Measurements from ENCODE around the gene SYK.

DNA sequence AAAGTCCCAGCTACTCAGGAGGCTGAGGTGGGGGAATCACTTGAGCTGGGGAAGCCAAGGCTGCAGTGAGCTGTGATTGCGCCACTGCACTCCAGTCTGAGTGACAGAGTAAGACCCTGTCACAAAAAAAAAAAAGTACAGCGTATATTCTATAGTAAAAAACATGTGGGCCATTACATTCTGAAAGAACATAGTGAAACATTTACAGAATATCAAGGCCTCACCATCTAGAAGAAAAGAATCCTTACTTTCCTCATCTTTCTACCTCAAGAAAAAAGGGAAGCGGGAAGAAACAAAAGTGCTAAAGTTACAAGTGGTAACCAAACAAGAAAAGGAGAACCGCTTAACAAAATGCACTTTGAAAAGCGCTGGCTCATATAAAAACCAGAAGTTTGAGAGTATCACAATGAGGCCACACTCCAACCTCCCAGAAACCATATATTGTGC lies 5.7 kb upstream of the SYK start:
- TF ChIP-seq CTCF (conservative IDR thresholded peaks at IDR 0.05; ENCODE audit: low read depth, low read length) (no peak), POLR2A (IDR thresholded peaks at IDR 0.05; ENCODE audit: low read depth, low read length) (no peak), RAD21 (IDR thresholded peaks at IDR 0.05; ENCODE audit: low read length) (no peak), MXI1 (IDR thresholded peaks at IDR 0.05; ENCODE audit: borderline replicate concordance, low read depth, low read length) (no peak), NFE2L2 (IDR thresholded peaks at IDR 0.05; ENCODE audit: low read depth, low read length) (no peak)
